Omental fat pad (tissue), 4 donors: ENCODE data around the gene CAND1. TPM values are rescaled to one million over a fixed set of nuclear protein-coding genes. Genes with fewer than 3 reads are reported as not detected.
"Not testable (repeated sequence)": the region's sequence is repeated elsewhere in the genome, so short reads cannot be mapped to it uniquely, and the experiment has no call there.

Experiments used
- ATAC-seq: fragments of 150-250 bp; one replicate; pipeline ENCODE4 v1.9.1; 2016; ENCODE audit warnings: mild to moderate bottlenecking, moderate library complexity; ENCODE audit not compliant: low FRiP score
- DNase-seq: peaks from one replicate; pipeline ENCODE4 v3.0.0-alpha.2; 2019; ENCODE audit warnings: low spot score
- total RNA-seq, 4 donors: library from RNA; depleted of rRNA; stranded (reverse); fragments of >200 nt; gene quantifications; one replicate each; pipeline ENCODE4 v1.1.0, GENCODE V29; 2016
- TF ChIP-seq, protein P1 (sequence below), 3 donors: fragments of 450-650 bp; IDR thresholded peaks; one replicate each; pipeline ENCODE4 v1.5.1; 2016 to 2017; ENCODE audit warnings: antibody characterized with exemption in 3 of 3, mild to moderate bottlenecking in 3 of 3, moderate library complexity in 2 of 3

The CAND1 gene
- total RNA-seq, 4 donors from 2014 or later: 48.1 to 81.7 (median 57.3) TPM

DNA sequence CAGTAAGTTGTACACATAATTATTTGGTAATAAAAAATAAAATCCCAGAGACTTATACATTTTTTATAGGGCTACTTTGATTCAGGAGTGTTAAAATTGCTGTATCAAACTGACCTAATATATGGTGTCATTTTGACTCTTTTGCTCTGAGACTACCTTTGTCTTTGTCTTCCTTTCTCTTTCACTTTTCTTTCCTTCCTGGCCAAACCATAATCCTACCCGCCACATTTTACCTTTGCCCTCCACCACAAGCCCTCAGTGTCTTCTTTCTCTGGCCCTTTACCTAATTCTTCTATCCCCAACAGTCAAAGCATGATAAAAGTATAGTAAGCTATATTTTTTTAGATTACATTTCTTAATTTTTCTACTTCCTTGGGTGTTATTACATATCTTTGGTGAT, 62.0 kb downstream of the CAND1 start:
- DNase-seq (no peak), ATAC-seq (no peak)
- TF ChIP-seq, protein P1, sequence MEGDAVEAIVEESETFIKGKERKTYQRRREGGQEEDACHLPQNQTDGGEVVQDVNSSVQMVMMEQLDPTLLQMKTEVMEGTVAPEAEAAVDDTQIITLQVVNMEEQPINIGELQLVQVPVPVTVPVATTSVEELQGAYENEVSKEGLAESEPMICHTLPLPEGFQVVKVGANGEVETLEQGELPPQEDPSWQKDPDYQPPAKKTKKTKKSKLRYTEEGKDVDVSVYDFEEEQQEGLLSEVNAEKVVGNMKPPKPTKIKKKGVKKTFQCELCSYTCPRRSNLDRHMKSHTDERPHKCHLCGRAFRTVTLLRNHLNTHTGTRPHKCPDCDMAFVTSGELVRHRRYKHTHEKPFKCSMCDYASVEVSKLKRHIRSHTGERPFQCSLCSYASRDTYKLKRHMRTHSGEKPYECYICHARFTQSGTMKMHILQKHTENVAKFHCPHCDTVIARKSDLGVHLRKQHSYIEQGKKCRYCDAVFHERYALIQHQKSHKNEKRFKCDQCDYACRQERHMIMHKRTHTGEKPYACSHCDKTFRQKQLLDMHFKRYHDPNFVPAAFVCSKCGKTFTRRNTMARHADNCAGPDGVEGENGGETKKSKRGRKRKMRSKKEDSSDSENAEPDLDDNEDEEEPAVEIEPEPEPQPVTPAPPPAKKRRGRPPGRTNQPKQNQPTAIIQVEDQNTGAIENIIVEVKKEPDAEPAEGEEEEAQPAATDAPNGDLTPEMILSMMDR (IDR thresholded peaks at IDR 0.05): no peak

DNA sequence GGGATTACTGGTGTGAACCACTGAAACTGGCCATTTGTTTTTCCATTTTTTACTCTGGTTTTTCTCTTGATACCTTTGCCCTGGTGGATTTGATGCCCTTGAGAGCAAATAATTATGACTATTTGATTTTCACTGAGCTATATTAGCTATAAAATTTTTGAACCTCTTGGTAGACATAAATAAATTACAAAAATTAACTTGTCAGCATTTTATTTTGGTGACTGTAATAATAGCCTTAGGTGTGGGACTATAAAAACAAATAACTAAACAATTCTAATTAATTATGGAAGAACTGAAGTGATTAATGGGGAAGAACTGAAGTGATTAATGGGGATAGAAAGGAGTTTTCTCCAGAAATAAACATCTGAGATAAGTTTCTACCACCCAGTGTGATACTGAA, 62.7 kb downstream of the CAND1 start:
- ATAC-seq (no peak), DNase-seq (no peak)
- TF ChIP-seq, protein P1 (IDR thresholded peaks at IDR 0.05): no peak

GRCh38 chr12:67333649-67334048, 64.5 kb downstream of the CAND1 start:
- TF ChIP-seq, protein P1 (IDR thresholded peaks at IDR 0.05): no peak
- DNase-seq: no peak
- no peak for ATAC-seq

- no peak for ATAC-seq
- DNase-seq: no peak
- TF ChIP-seq, protein P1 (IDR thresholded peaks at IDR 0.05): no peak
Measured at GRCh38 chr12:67338426-67338825, 69.3 kb downstream of the CAND1 start.

DNA sequence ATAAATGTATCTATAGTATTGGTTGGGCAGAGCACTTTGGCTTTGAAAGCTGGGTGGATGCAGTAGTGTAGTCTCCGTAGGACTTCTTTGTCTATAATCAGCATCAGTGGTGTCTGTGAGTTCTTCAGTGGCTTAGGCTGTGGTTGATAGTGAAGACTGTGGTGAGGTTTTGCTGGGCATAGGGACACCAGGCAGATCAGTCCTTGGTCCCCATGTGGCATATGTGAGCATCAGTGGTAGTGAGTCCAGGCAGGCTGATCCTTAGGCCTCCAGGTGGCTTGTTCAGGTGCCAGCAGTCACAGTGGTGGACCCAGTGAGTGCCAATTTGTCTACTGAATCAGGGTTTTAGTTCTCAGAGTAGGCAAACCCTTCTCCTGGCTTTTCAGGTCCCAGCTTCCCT, 70.4 kb downstream of the CAND1 start:
- TF ChIP-seq, protein P1 (IDR thresholded peaks at IDR 0.05): no peak
- ATAC-seq (no peak), DNase-seq (no peak)

GRCh38 chr12:67341086-67341485, 71.9 kb downstream of the CAND1 start:
- not testable (repeated sequence) for ATAC-seq, DNase-seq

GRCh38 chr12:67344979-67345710, 76.0 kb downstream of the CAND1 start:
- TF ChIP-seq, protein P1 (IDR thresholded peaks at IDR 0.05): no peak
- no peak for ATAC-seq
- no peak for DNase-seq
